ENCODE measurements around the gene RPS25.

Gene RPS25

GRCh38 chr11:119056421-119056999 lies 38.4 kb upstream of the RPS25 start:
- TF ChIP-seq SPI1 (IDR thresholded peaks at IDR 0.05; ENCODE audit: borderline replicate concordance, low read depth) = no peak
- no peak for TF ChIP-seq GABPA (IDR thresholded peaks at IDR 0.05; ENCODE audit: low read depth)
- TF ChIP-seq, protein P1, sequence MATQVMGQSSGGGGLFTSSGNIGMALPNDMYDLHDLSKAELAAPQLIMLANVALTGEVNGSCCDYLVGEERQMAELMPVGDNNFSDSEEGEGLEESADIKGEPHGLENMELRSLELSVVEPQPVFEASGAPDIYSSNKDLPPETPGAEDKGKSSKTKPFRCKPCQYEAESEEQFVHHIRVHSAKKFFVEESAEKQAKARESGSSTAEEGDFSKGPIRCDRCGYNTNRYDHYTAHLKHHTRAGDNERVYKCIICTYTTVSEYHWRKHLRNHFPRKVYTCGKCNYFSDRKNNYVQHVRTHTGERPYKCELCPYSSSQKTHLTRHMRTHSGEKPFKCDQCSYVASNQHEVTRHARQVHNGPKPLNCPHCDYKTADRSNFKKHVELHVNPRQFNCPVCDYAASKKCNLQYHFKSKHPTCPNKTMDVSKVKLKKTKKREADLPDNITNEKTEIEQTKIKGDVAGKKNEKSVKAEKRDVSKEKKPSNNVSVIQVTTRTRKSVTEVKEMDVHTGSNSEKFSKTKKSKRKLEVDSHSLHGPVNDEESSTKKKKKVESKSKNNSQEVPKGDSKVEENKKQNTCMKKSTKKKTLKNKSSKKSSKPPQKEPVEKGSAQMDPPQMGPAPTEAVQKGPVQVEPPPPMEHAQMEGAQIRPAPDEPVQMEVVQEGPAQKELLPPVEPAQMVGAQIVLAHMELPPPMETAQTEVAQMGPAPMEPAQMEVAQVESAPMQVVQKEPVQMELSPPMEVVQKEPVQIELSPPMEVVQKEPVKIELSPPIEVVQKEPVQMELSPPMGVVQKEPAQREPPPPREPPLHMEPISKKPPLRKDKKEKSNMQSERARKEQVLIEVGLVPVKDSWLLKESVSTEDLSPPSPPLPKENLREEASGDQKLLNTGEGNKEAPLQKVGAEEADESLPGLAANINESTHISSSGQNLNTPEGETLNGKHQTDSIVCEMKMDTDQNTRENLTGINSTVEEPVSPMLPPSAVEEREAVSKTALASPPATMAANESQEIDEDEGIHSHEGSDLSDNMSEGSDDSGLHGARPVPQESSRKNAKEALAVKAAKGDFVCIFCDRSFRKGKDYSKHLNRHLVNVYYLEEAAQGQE (IDR thresholded peaks at IDR 0.05; ENCODE audit: insufficient replicate concordance, low read depth) = no peak
- no peak for TF ChIP-seq CTCF (IDR thresholded peaks at IDR 0.05; ENCODE audit: insufficient read depth, low read length)
- no peak for TF ChIP-seq POLR2AphosphoS5 (IDR thresholded peaks at IDR 0.05; ENCODE audit: low read depth)
- H3K27me3 ChIP-seq (ENCODE audit: insufficient read depth, poor library complexity, severe bottlenecking) = no peaks in the 10 kb centered on the region
- H3K27ac ChIP-seq (replicated peaks) = peak overlapping the region; percentile 76
- DNase-seq (ENCODE audit: low read depth in 1 of 2, low spot score in 1 of 2) = peak in 1 of 2 experiments; percentile 14
- peak overlapping the region; percentile 92 for H3K4me3 ChIP-seq (replicated peaks; ENCODE audit: insufficient read depth, low read length)

DNA sequence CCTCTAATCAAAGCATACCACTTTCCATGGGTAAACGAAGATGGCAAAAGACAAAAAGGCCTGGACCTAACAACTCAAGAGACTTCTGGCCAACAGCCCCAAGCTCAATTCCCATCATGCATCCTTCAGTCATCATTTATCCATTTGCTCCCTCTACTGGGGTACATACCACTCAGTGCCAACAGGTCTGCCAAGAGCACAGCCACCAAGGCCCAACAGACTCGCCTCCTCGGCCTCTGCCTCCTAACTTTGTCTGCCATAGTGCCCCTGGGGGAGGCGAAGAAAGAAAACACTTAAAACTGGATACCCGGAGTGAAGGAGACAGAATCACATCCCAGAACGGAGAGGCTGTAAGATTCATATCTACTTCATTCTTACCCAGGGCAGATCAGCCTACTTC lies 37.8 kb upstream of the RPS25 start:
- peak overlapping the region; percentile 92 for H3K4me3 ChIP-seq (replicated peaks; ENCODE audit: insufficient read depth, low read length)
- TF ChIP-seq GABPA (IDR thresholded peaks at IDR 0.05; ENCODE audit: low read depth) = no peak
- TF ChIP-seq CTCF (IDR thresholded peaks at IDR 0.05; ENCODE audit: insufficient read depth, low read length) = no peak
- no peak for TF ChIP-seq POLR2AphosphoS5 (IDR thresholded peaks at IDR 0.05; ENCODE audit: low read depth)
- no peak for TF ChIP-seq SPI1 (IDR thresholded peaks at IDR 0.05; ENCODE audit: borderline replicate concordance, low read depth)
- TF ChIP-seq, protein P1 (IDR thresholded peaks at IDR 0.05; ENCODE audit: insufficient replicate concordance, low read depth) = no peak
- peak overlapping the region; percentile 76 for H3K27ac ChIP-seq (replicated peaks)
- DNase-seq (ENCODE audit: low read depth in 1 of 2, low spot score in 1 of 2) = peak in 1 of 2 experiments; percentile 47
- no peaks in the 10 kb centered on the region for H3K27me3 ChIP-seq (ENCODE audit: insufficient read depth, poor library complexity, severe bottlenecking)

- Histone ChIP-seq H3K27me3 (ENCODE audit: insufficient read depth, poor library complexity, severe bottlenecking) (no peaks in the 10 kb centered on the region), H3K4me3 (replicated peaks; ENCODE audit: insufficient read depth, low read length) (no peak overlapping the region), H3K27ac (replicated peaks) (no peak overlapping the region)
- TF ChIP-seq, protein P1 (IDR thresholded peaks at IDR 0.05; ENCODE audit: insufficient replicate concordance, low read depth) = no peak
- TF ChIP-seq CTCF (IDR thresholded peaks at IDR 0.05; ENCODE audit: insufficient read depth, low read length) (no peak), SPI1 (IDR thresholded peaks at IDR 0.05; ENCODE audit: borderline replicate concordance, low read depth) (no peak), POLR2AphosphoS5 (IDR thresholded peaks at IDR 0.05; ENCODE audit: low read depth) (no peak), GABPA (IDR thresholded peaks at IDR 0.05; ENCODE audit: low read depth) (no peak)
- no peak for DNase-seq (ENCODE audit: low read depth in 1 of 2, low spot score in 1 of 2)
Observed at GRCh38 chr11:119054418-119054817, 36.3 kb upstream of the RPS25 start.
